T-cell (primary cell): Measurements from ENCODE around the gene EYA2. TPM values are rescaled to one million over a fixed set of nuclear protein-coding genes. Genes with fewer than 3 reads are reported as not detected.
"Not testable (repeated sequence)": the region's sequence is repeated elsewhere in the genome, so short reads cannot be mapped to it uniquely, and the experiment has no call there.

Experiments
- ATAC-seq, 4 experiments: fragments of 200-7000 bp in 3 of 4; fragments of 150-1000 bp in 1 of 4; cut with Tn5 transposase; replicated peaks in 1 of 4; 1 replicate in 3 of 4; 2 replicates in 1 of 4; pipeline ENCODE4 v1.10.0; 2021; ENCODE audit warnings: moderate library complexity in 3 of 4, mild to moderate bottlenecking in 2 of 4, moderate number of reproducible peaks in 1 of 4
- CTCF ChIA-PET, 2 donors: fragments of 300-600 bp; sonication (Branson Sonifier 250); formaldehyde crosslinking; loops; one replicate each; lab custom pipeline; 2022; ENCODE audit warnings: antibody characterized with exemption in 2 of 2; lab: Charles Lee
- POLR2A ChIA-PET, 2 donors: fragments of 300-600 bp; sonication (Branson Sonifier 250); formaldehyde crosslinking; loops; one replicate each; lab custom pipeline; 2022; ENCODE audit warnings: antibody characterized with exemption in 2 of 2; lab: Charles Lee
- DNase-seq, 35 experiments: peaks; one replicate each; pipeline versions ENCODE4 v3.0.0 to v3.0.0-alpha.2; 2013 to 2023
- H3K27ac ChIP-seq: one replicate; pipeline ENCODE4 v1.5.1; 2013; ENCODE audit warnings: low read length
- H3K27me3 ChIP-seq, 2 experiments: replicated peaks in 1 of 2; 1 replicate in 1 of 2; 2 replicates in 1 of 2; pipeline versions ENCODE4 v1.6.1 to v1.7.0; 2013; ENCODE audit warnings: low read length in 1 of 2, mixed read lengths in 1 of 2; ENCODE audit not compliant: control insufficient read depth in 2 of 2, insufficient read depth in 2 of 2; ENCODE audit errors: extremely low read depth in 1 of 2
- H3K36me3 ChIP-seq, 2 donors: 1 replicate in 1 of 2; 2 replicates in 1 of 2; pipeline versions ENCODE4 v1.6.1 to v1.7.0; 2013; ENCODE audit warnings: low read length in 1 of 2; ENCODE audit not compliant: control insufficient read depth in 2 of 2, insufficient read depth in 1 of 2; ENCODE audit errors: extremely low read depth in 1 of 2
- H3K4me1 ChIP-seq, 2 experiments: 1 replicate in 1 of 2; 2 replicates in 1 of 2; pipeline versions ENCODE4 v1.6.1 to v1.7.0; 2013; ENCODE audit warnings: low read length in 2 of 2, mixed read lengths in 1 of 2; ENCODE audit not compliant: insufficient read depth in 2 of 2, control insufficient read depth in 1 of 2; ENCODE audit errors: extremely low read depth in 1 of 2
- H3K4me3 ChIP-seq, 2 donors: 1 replicate in 1 of 2; 2 replicates in 1 of 2; pipeline versions ENCODE4 v1.5.1 to v1.7.0; 2013; ENCODE audit warnings: mild to moderate bottlenecking in 2 of 2, low read length in 1 of 2, moderate library complexity in 1 of 2; ENCODE audit not compliant: control insufficient read depth in 1 of 2; ENCODE audit errors: extremely low read depth in 1 of 2
- H3K9me3 ChIP-seq: 2 replicates; pipeline ENCODE4 v1.7.0; 2013
- H3K27ac Mint-ChIP-seq, 2 donors: one replicate each; pipeline ENCODE4 v1.8.0; 2020 to 2021; ENCODE audit warnings: mild to moderate bottlenecking in 2 of 2, mixed read lengths in 2 of 2
- H3K27me3 Mint-ChIP-seq, 2 donors: one replicate each; pipeline ENCODE4 v1.8.0; 2021 to 2022; ENCODE audit warnings: mixed read lengths in 2 of 2
- H3K36me3 Mint-ChIP-seq: one replicate; pipeline ENCODE4 v1.8.0; 2021; ENCODE audit warnings: mixed read lengths
- H3K4me1 Mint-ChIP-seq, 3 donors: one replicate each; pipeline ENCODE4 v1.8.0; 2020 to 2022; ENCODE audit warnings: mixed read lengths in 3 of 3, mild to moderate bottlenecking in 1 of 3
- H3K4me3 Mint-ChIP-seq, 3 donors: one replicate each; pipeline ENCODE4 v1.8.0; 2020 to 2022; ENCODE audit warnings: mild to moderate bottlenecking in 3 of 3, mixed read lengths in 3 of 3, moderate library complexity in 3 of 3
- H3K9me3 Mint-ChIP-seq, 3 donors: one replicate each; pipeline ENCODE4 v1.8.0; 2020 to 2022; ENCODE audit warnings: mixed read lengths in 3 of 3
- WGBS: methylation state at CpG from one replicate; pipeline ENCODE4 v1.1.5; 2013; ENCODE audit warnings: missing lambda C conversion rate; ENCODE audit not compliant: insufficient coverage; 5-methylcytosine and 5-hydroxymethylcytosine counted together
- total RNA-seq, 35 experiments: library from RNA in 6 of 35; stranded (reverse) in 6 of 35; fragments of 120-200 nt in 1 of 35; gene quantifications; one replicate each; pipeline versions ENCODE4 v1.2.1 to v1.2.4 and lab custom pipeline; 2013 to 2026

Gene EYA2
- total RNA-seq, 5 donors from 2014 or later (not counting 1 experiment from before 2014, with no cell fraction given): not detected

DNA sequence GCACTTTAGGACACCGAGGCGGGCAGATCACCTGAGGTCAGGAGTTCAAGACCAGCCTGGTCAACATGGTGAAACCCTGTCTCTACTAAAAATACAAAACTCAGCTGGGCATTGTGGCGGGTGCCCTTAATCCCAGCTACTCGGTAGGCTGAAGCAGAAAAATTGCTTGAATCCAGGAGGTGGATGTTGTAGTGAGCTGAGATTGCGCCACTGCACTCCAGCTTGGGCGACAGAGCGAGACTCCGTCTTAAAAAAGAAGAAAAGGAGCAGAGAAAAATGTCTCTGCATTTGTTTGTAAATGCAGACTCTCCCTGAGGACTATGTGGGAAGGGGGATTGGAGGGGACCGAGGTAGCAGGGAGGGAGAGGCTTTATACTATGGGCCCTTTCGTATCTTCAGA is 311.9 kb downstream of the EYA2 start:
- H3K4me3 ChIP-seq, H3K27ac Mint-ChIP-seq, H3K27me3 Mint-ChIP-seq, H3K27me3 ChIP-seq, H3K4me3 Mint-ChIP-seq, DNase-seq, H3K4me1 ChIP-seq, POLR2A ChIA-PET, H3K9me3 ChIP-seq, H3K9me3 Mint-ChIP-seq, H3K27ac ChIP-seq, H3K4me1 Mint-ChIP-seq, CTCF ChIA-PET: not testable (repeated sequence)
- H3K36me3 ChIP-seq: peaks cover 21 to 27% of the 10 kb centered on the region in 2 donors
- ATAC-seq: peak in 1 of 4 experiments; percentile 18
- 100% methylated on average over 4 of the region's 10 CpGs for WGBS
- H3K36me3 Mint-ChIP-seq: peaks cover 13% of the 10 kb centered on the region

DNA sequence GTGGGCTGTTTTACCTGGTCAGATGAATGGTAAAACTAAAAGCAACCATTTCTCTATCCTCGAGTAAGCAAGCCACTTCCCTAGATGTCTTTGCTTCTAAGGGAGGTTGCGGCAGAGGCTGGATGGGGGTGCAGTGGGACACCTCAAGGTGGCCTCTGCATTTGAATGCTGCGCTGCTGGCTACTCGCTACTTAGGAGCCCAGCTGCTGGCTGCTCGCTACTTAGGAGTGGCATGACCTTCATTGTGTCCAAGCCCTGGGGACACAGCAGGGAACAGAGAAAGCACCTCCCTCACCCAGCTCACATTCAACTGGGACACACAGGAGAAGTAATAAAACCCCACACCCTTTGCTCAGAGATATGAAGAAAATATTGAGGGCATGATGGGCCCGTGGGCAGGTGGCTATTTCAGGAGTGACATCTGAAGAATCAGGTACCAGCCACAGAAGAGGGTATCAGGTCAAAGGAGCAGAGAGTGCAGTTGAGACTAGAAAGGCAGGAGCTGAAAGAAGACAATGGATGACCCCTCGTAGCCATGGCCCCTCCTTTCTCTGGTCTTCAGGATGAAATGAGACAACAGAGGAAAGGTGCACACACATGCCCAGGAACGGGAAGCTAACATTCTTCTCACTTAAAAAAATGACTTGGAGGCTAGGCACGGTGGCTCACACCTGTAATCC is 312.5 kb downstream of the EYA2 start:
- Histone ChIP-seq H3K9me3 (no peaks in the 10 kb centered on the region), H3K27me3 (no peaks in the 10 kb centered on the region), H3K36me3 (peaks cover 24 to 32% of the 10 kb centered on the region in 2 donors), H3K4me3 (no peak overlapping the region), H3K4me1 (no peaks in the 10 kb centered on the region), H3K27ac (no peak overlapping the region)
- Mint-ChIP-seq H3K4me3 (no peak overlapping the region), H3K36me3 (peaks cover 13% of the 10 kb centered on the region), H3K9me3 (no peaks in the 10 kb centered on the region), H3K27me3 (no peaks in the 10 kb centered on the region), H3K27ac (no peak overlapping the region), H3K4me1 (peaks cover 0 to 5% (median 0%) of the 10 kb centered on the region in 3 donors)
- DNase-seq: no peak
- POLR2A ChIA-PET: no interaction called here
- CTCF ChIA-PET: interaction anchor here in 1 of 2 donors (0.6 to 0.7 kb wide), 2 partner anchors 177 to 1649 kb away, joined by 3 read pairs; no protein-coding TSS in a partner anchor
- WGBS: no CpG with 5 or more reads among the region's 9 CpGs
- peak in 1 of 4 experiments; percentile 13 for ATAC-seq

DNA sequence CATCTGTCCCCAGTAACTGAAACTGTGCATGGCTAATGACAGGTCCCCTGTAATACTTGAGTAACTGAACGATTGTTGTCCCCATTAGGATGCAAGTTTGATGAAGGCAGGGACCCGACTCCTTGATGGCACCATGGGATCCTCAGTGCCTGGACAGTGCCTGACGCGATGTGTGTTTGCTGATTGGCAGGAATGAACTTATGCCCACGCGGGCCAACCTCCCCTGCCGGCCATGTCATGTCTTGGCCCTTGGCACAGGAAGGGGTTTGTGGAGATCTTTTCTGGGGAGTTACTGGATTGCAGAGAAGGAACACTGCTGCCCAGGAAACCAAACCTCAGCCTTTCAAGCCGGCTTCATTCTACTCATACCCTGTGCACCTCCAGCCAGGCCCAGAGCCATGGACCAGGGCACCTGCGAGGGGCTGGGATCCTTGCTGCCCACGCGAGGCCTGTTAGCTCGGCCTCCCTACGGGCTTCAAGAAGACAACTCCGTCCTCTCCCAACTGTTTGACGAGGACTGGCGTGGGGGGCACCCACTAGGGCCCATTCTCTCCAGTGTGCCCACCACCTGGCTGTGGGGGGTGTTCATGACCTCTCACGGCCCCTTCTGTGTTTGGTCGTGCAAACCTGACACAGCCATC is 314.0 kb downstream of the EYA2 start:
- H3K4me1 Mint-ChIP-seq: peaks cover 0 to 5% (median 0%) of the 10 kb centered on the region in 3 donors
- peaks cover 13% of the 10 kb centered on the region for H3K36me3 Mint-ChIP-seq
- ChIA-PET CTCF (no interaction called here), POLR2A (no interaction called here)
- DNase-seq: no peak
- no peak overlapping the region for H3K27ac Mint-ChIP-seq
- Histone ChIP-seq H3K27me3 (no peaks in the 10 kb centered on the region), H3K27ac (no peak overlapping the region), H3K4me3 (no peak overlapping the region), H3K9me3 (no peaks in the 10 kb centered on the region), H3K4me1 (no peaks in the 10 kb centered on the region), H3K36me3 (peaks cover 34 to 47% of the 10 kb centered on the region in 2 donors)
- 94% methylated on average over 9 of the region's 18 CpGs for WGBS
- H3K4me3 Mint-ChIP-seq: no peak overlapping the region
- ATAC-seq: no peak
- no peaks in the 10 kb centered on the region for H3K9me3 Mint-ChIP-seq
- no peaks in the 10 kb centered on the region for H3K27me3 Mint-ChIP-seq

DNA sequence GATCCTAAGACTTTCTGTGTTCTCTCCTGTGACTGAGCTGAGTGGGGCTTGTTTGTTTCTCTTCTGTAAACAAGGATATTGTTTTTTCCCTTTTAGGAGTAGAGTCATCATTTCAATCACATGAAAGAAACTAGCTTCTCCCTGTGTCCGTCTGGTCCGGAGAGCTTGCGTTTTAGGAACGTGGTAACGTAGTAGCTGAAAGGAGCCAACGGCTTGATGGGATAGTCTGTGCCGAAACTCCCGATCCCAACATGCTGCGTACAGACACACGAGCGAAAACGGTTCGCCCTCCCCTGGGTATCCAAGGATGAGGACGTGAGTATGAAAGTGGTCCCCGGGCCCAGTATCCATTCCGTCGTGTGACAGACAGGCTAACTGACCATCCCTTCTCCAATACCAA is 315.3 kb downstream of the EYA2 start:
- Mint-ChIP-seq H3K27ac (no peak overlapping the region), H3K4me1 (peaks cover 0 to 5% (median 0%) of the 10 kb centered on the region in 3 donors), H3K4me3 (no peak overlapping the region), H3K36me3 (peaks cover 19% of the 10 kb centered on the region), H3K27me3 (no peaks in the 10 kb centered on the region), H3K9me3 (no peaks in the 10 kb centered on the region)
- Histone ChIP-seq H3K36me3 (peaks cover 34 to 55% of the 10 kb centered on the region in 2 donors), H3K27me3 (no peaks in the 10 kb centered on the region), H3K4me1 (no peaks in the 10 kb centered on the region), H3K27ac (no peak overlapping the region), H3K4me3 (no peak overlapping the region), H3K9me3 (no peaks in the 10 kb centered on the region)
- WGBS: 99% methylated on average over 9 of the region's 17 CpGs
- ChIA-PET CTCF (interaction anchor here in 1 of 2 donors (1.1 kb wide), 1 partner anchor 11 kb away, joined by 5 read pairs; no protein-coding TSS in a partner anchor), POLR2A (no interaction called here)
- ATAC-seq (no peak), DNase-seq (no peak)

DNA sequence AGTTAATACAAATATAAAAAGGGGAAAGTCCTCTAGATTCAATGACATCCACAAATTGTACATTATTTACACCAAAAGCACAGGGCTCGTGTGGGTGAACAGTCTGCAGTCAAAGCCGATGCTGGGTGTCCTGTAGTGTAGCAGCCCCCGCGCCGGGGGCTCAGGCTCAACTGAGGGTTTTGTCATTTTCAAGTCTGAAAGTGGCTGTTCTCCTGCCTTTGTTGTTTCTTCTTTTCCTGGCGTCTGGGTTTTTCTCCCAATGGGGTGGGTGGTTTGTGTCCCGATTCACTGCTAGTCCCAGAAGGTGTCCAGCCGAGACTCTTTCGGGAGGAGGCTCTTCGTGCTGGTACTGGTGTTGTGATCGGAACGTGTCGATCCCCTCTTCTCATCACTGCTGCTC is 315.8 kb downstream of the EYA2 start:
- CTCF ChIA-PET: interaction anchor here in 1 of 2 donors (1.1 kb wide), 1 partner anchor 11 kb away, joined by 5 read pairs; no protein-coding TSS in a partner anchor
- no peaks in the 10 kb centered on the region for H3K27me3 ChIP-seq
- peaks cover 34 to 59% of the 10 kb centered on the region in 2 donors for H3K36me3 ChIP-seq
- no peak overlapping the region for H3K27ac ChIP-seq
- Mint-ChIP-seq H3K4me3 (no peak overlapping the region), H3K4me1 (peaks cover 0 to 4% (median under 1%) of the 10 kb centered on the region in 3 donors), H3K36me3 (peaks cover 19% of the 10 kb centered on the region), H3K9me3 (no peaks in the 10 kb centered on the region), H3K27ac (no peak overlapping the region), H3K27me3 (no peaks in the 10 kb centered on the region)
- H3K9me3 ChIP-seq: no peaks in the 10 kb centered on the region
- 90% methylated on average over 9 of the region's 13 CpGs for WGBS
- no peak for ATAC-seq
- DNase-seq: no peak
- no peaks in the 10 kb centered on the region for H3K4me1 ChIP-seq
- POLR2A ChIA-PET: no interaction called here
- H3K4me3 ChIP-seq: no peak overlapping the region

DNA sequence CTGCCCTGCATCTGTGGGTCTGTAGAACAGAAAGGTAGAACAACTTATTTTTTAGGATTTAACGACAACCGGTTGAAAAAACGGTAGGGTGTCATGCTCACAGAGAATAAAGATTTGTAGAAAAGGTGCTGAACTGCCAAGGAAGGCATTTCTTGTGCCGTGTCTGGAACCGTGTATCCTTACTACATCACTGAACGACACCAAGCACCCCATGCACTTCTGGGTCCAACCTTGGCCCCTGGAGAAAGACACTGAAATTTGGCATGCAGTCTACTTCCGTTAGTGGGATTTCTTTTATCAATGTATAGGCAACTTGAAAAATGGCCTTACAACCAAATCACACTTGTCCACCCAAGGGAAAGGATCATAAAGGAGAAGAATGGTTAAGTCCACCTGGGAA is 316.4 kb downstream of the EYA2 start:
- POLR2A ChIA-PET: no interaction called here
- Mint-ChIP-seq H3K27ac (no peak overlapping the region), H3K4me1 (peaks cover 0 to 6% (median 0%) of the 10 kb centered on the region in 3 donors), H3K4me3 (no peak overlapping the region), H3K27me3 (no peaks in the 10 kb centered on the region), H3K36me3 (peaks cover 24% of the 10 kb centered on the region), H3K9me3 (no peaks in the 10 kb centered on the region)
- WGBS: 96% methylated on average over 3 of the region's 7 CpGs
- Histone ChIP-seq H3K36me3 (peaks cover 34 to 64% of the 10 kb centered on the region in 2 donors), H3K27ac (no peak overlapping the region), H3K27me3 (no peaks in the 10 kb centered on the region), H3K9me3 (no peaks in the 10 kb centered on the region), H3K4me1 (no peaks in the 10 kb centered on the region), H3K4me3 (no peak overlapping the region)
- CTCF ChIA-PET: no interaction called here
- ATAC-seq (no peak), DNase-seq (no peak)
